ENCODE measurements around the gene CCDC12.

The CCDC12 gene

DNA sequence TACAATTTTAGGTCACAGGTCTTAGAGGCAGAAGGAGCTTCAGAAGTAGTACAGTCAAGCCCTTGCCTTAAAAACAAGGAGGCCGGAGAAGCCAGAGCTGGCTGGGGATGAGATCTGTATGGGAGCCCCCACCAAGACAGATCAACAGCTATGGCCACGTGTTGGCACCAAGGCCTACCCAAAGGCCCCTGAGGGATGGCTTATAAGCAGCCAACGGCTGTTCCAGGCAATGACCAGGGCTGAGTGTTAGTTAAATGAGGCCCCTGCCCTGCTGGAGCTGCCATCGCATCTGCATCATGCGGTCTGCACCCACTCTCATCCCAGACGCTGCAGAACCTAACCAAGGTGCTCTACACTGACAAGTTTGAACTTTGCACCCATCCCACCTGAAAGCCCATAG is 43.3 kb downstream of the CCDC12 start:
- Histone ChIP-seq H3K79me2 (ENCODE audit: low read length) (peaks cover 89% of the 10 kb centered on the region), H3K4me2 (ENCODE audit: low read depth, low read length) (no peak overlapping the region), H3K9me2 (replicated peaks; ENCODE audit: insufficient read depth, low read length) (no peaks in the 10 kb centered on the region), H3K4me3 (ENCODE audit: low read length) (no peak overlapping the region), H3K9ac (ENCODE audit: low read length) (no peak overlapping the region), H3K36me3 (replicated peaks; ENCODE audit: insufficient read depth, low read length) (0 out of 2 replicates have a peak, but pooled peaks cover 7% of the 10 kb centered on the region), H2AFZ (ENCODE audit: low read length) (no peak overlapping the region), H3K27me3 (replicated peaks; ENCODE audit: insufficient read depth, low read length) (no peaks in the 10 kb centered on the region), H3K4me1 (ENCODE audit: low read length) (peaks cover 35% of the 10 kb centered on the region), H3K27ac (ENCODE audit: low read length) (no peak overlapping the region), H4K20me1 (ENCODE audit: insufficient read depth, low read length) (peaks cover 32% of the 10 kb centered on the region), H3K9me3 (replicated peaks; ENCODE audit: insufficient read depth, low read length) (no peaks in the 10 kb centered on the region), H3F3A (ENCODE audit: insufficient read depth, low read length) (peaks cover 5% of the 10 kb centered on the region; the same call in 1 of the 2 replicates)
- TF ChIP-seq, protein P1, sequence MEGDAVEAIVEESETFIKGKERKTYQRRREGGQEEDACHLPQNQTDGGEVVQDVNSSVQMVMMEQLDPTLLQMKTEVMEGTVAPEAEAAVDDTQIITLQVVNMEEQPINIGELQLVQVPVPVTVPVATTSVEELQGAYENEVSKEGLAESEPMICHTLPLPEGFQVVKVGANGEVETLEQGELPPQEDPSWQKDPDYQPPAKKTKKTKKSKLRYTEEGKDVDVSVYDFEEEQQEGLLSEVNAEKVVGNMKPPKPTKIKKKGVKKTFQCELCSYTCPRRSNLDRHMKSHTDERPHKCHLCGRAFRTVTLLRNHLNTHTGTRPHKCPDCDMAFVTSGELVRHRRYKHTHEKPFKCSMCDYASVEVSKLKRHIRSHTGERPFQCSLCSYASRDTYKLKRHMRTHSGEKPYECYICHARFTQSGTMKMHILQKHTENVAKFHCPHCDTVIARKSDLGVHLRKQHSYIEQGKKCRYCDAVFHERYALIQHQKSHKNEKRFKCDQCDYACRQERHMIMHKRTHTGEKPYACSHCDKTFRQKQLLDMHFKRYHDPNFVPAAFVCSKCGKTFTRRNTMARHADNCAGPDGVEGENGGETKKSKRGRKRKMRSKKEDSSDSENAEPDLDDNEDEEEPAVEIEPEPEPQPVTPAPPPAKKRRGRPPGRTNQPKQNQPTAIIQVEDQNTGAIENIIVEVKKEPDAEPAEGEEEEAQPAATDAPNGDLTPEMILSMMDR (IDR thresholded peaks at IDR 0.05; ENCODE audit: low read length) = no peak
- no peak for TF ChIP-seq EZH2 (optimal IDR thresholded peaks at IDR 0.05; ENCODE audit: low read depth, low read length)
- TF ChIP-seq EZH2phosphoT487 (IDR thresholded peaks at IDR 0.05; ENCODE audit: low read length) = no peak
- no peak for DNase-seq

DNA sequence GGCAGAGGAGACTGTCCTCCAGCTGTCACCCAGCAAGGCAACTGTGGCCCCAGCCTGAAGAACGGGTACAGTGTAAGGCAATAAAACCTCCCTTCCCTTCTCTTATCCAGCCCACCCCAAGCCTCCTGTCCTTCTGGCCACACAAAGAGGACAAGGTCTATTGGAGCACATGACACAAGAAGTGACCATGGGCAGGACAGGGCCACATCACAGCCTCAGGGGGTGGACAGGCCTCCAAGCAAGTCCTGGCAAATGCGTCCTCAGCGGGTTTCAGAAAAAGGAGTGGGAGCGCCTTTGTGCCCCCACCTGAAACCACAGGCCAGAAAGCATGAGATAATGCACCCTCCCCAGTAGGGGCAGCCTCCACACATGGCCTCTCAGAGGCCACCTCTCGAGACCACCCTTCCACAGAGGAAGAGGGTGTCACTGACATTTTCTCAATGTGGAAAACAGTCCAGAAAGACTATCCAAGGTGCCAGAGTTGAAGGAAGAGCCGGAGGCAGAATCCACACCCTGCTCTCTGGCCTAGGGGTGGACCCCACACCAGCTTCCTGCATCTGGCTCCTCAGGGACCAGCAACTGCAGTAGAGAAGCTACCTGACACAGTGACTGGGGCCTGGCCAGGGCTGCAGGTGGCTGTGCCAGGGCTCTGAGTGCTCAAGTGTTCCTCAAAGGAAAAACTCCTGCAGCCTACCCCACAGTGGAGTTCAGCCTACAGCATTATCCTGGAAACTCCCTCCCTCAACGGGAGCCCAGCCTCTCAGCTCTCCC is 43.9 kb downstream of the CCDC12 start:
- peaks cover 41% of the 10 kb centered on the region for H3K4me1 ChIP-seq (ENCODE audit: low read length)
- no peak for DNase-seq
- no peak overlapping the region for H3K27ac ChIP-seq (ENCODE audit: low read length)
- H2AFZ ChIP-seq (ENCODE audit: low read length) = no peak overlapping the region
- peaks cover 31% of the 10 kb centered on the region for H4K20me1 ChIP-seq (ENCODE audit: insufficient read depth, low read length)
- 0 out of 2 replicates have a peak, but pooled peaks cover 7% of the 10 kb centered on the region for H3K36me3 ChIP-seq (replicated peaks; ENCODE audit: insufficient read depth, low read length)
- H3K9me2 ChIP-seq (replicated peaks; ENCODE audit: insufficient read depth, low read length) = no peaks in the 10 kb centered on the region
- peaks cover 11% of the 10 kb centered on the region for H3F3A ChIP-seq (ENCODE audit: insufficient read depth, low read length)
- no peaks in the 10 kb centered on the region for H3K9me3 ChIP-seq (replicated peaks; ENCODE audit: insufficient read depth, low read length)
- no peak overlapping the region for H3K9ac ChIP-seq (ENCODE audit: low read length)
- H3K27me3 ChIP-seq (replicated peaks; ENCODE audit: insufficient read depth, low read length) = no peaks in the 10 kb centered on the region
- no peak overlapping the region for H3K4me3 ChIP-seq (ENCODE audit: low read length)
- H3K79me2 ChIP-seq (ENCODE audit: low read length) = peaks cover 89% of the 10 kb centered on the region
- H3K4me2 ChIP-seq (ENCODE audit: low read depth, low read length) = no peak overlapping the region
- TF ChIP-seq EZH2 (optimal IDR thresholded peaks at IDR 0.05; ENCODE audit: low read depth, low read length) (no peak), EZH2phosphoT487 (IDR thresholded peaks at IDR 0.05; ENCODE audit: low read length) (no peak)
- TF ChIP-seq, protein P1 (IDR thresholded peaks at IDR 0.05; ENCODE audit: low read length) = no peak

DNA sequence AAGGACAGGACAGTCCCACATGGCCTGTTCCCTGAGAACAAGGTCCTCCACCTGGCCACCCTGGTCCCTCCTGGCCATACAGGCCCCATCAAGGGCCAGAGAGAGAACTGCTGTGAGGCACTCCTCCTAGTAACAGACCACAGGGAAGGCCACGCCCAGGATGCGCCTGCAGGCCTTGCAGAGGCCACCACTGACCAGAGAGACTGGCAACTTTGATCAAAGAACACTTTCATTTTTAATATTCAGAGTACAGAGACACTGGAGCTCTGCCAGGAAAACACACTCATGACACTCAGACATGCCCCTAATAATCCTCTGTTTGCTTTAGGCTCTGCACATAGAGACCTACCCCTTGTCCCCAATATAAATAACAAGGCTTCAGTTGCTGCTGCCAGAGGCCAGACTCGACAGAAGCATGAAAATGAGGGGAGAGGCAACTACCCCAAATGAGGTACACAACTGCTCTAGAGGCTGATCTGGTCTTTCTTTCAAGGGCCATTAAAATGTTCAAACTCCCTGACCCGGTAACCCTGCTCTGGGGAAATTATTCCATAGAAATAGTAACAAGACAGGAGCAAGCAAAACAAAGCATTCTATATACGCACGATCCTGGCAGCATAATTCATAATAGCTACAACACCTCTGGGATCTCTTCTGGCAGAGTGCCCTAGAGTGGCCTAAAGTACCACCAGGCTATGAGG is 44.8 kb downstream of the CCDC12 start:
- Histone ChIP-seq H3K9me2 (replicated peaks; ENCODE audit: insufficient read depth, low read length) (no peaks in the 10 kb centered on the region), H2AFZ (ENCODE audit: low read length) (no peak overlapping the region), H3K27me3 (replicated peaks; ENCODE audit: insufficient read depth, low read length) (no peaks in the 10 kb centered on the region), H3K4me3 (ENCODE audit: low read length) (no peak overlapping the region), H3K9ac (ENCODE audit: low read length) (no peak overlapping the region), H3F3A (ENCODE audit: insufficient read depth, low read length) (peaks cover 20% of the 10 kb centered on the region), H3K36me3 (replicated peaks; ENCODE audit: insufficient read depth, low read length) (0 out of 2 replicates have a peak, but pooled peaks cover 7% of the 10 kb centered on the region), H3K79me2 (ENCODE audit: low read length) (peaks cover 86% of the 10 kb centered on the region), H3K4me1 (ENCODE audit: low read length) (peaks cover 50% of the 10 kb centered on the region), H3K9me3 (replicated peaks; ENCODE audit: insufficient read depth, low read length) (no peaks in the 10 kb centered on the region), H3K4me2 (ENCODE audit: low read depth, low read length) (peak overlapping the region; percentile 1; the same call in 1 of the 2 replicates), H3K27ac (ENCODE audit: low read length) (no peak overlapping the region), H4K20me1 (ENCODE audit: insufficient read depth, low read length) (peaks cover 33% of the 10 kb centered on the region)
- no peak for TF ChIP-seq EZH2 (optimal IDR thresholded peaks at IDR 0.05; ENCODE audit: low read depth, low read length)
- TF ChIP-seq, protein P1 (IDR thresholded peaks at IDR 0.05; ENCODE audit: low read length) = no peak
- DNase-seq = no peak
